Measurements from ENCODE around the gene TMEM37.

The TMEM37 gene

DNA sequence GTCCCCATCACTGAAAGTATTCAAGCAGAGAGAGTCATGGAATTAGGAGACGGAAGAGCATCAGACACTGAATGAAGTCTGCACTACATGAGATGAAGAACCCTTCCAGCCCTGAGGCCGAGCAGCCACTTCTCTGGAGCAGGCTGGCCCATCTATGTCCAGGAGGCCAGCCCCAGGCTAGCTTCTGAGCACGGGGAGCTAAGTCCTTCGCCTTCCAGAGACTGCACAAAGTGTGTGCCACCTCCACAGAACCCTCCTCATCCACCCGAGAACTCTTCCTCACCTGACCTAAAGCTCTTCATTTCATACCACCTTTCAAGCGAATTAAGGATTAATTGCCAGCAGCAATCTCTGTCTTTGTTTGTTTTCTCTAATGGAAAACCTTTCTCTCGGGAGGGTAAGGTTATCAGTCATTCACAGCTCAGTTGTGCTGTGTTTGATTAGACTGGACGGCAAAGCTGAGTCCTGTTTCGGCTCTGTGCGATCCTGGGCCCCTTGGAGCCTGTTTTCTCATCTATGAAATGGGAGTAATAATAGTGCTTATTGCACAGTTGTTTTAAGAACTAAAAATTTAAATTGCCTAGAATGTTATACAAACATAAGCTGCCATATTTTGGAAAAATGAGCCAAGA lies 54.7 kb downstream of the TMEM37 start:
- no peak overlapping the region for H3K4me3 ChIP-seq (ENCODE audit: insufficient read length, low read depth)
- TF ChIP-seq ZNF274 (IDR thresholded peaks at IDR 0.05; ENCODE audit: low read depth, low read length) = no peak
- TF ChIP-seq SUZ12 (IDR thresholded peaks at IDR 0.05; ENCODE audit: extremely low read depth, insufficient read depth, insufficient read length) = no peak
- TF ChIP-seq YY1 (IDR thresholded peaks at IDR 0.05; ENCODE audit: insufficient read depth, insufficient read length) = no peak

DNA sequence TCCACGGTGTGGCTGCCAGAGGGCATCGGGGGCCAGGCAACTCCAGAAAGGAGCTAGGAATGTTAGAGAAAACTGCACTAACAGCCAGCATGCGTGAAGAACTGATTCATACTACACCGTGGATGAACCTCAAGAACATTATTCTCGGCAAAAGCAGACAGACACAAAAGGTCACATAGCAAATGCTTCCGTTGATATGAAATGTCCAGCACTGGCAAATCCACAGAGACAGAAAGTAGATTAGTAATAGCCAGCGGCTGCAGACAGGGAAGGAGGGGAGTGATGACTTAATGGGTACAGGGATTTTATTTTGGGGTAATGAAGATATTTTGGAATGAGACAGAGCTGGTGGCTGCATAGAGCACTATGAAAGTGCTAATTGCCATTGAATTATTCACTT lies 55.2 kb downstream of the TMEM37 start:
- no peak overlapping the region for H3K9ac ChIP-seq (ENCODE audit: insufficient read length, low read depth)
- peaks cover 32% of the 10 kb centered on the region for H3K4me1 ChIP-seq (ENCODE audit: insufficient read depth, insufficient read length)
- H3K36me3 ChIP-seq (ENCODE audit: insufficient read depth, insufficient read length, low read length) = no peaks in the 10 kb centered on the region
- no peak overlapping the region for H3K4me3 ChIP-seq (ENCODE audit: insufficient read length, low read depth)
- TF ChIP-seq SUZ12 (IDR thresholded peaks at IDR 0.05; ENCODE audit: extremely low read depth, insufficient read depth, insufficient read length) = no peak
- TF ChIP-seq YY1 (IDR thresholded peaks at IDR 0.05; ENCODE audit: insufficient read depth, insufficient read length) = no peak
- DNase-seq (ENCODE audit: low read depth, low spot score) = no peak
- H3K27me3 ChIP-seq (ENCODE audit: insufficient read depth, insufficient read length) = no peaks in the 10 kb centered on the region
- H3K9me3 ChIP-seq (ENCODE audit: insufficient read depth, low read length) = no peaks in the 10 kb centered on the region

More for the DNA sequence above, 54.7 kb downstream of the TMEM37 start:
- Histone ChIP-seq H3K4me1 (ENCODE audit: insufficient read depth, insufficient read length) (peaks cover 33% of the 10 kb centered on the region), H3K27me3 (ENCODE audit: insufficient read depth, insufficient read length) (no peaks in the 10 kb centered on the region), H3K9ac (ENCODE audit: insufficient read length, low read depth) (no peak overlapping the region), H3K9me3 (ENCODE audit: insufficient read depth, low read length) (no peaks in the 10 kb centered on the region), H3K36me3 (ENCODE audit: insufficient read depth, insufficient read length, low read length) (no peaks in the 10 kb centered on the region)
- DNase-seq (ENCODE audit: low read depth, low spot score) = no peak

DNA sequence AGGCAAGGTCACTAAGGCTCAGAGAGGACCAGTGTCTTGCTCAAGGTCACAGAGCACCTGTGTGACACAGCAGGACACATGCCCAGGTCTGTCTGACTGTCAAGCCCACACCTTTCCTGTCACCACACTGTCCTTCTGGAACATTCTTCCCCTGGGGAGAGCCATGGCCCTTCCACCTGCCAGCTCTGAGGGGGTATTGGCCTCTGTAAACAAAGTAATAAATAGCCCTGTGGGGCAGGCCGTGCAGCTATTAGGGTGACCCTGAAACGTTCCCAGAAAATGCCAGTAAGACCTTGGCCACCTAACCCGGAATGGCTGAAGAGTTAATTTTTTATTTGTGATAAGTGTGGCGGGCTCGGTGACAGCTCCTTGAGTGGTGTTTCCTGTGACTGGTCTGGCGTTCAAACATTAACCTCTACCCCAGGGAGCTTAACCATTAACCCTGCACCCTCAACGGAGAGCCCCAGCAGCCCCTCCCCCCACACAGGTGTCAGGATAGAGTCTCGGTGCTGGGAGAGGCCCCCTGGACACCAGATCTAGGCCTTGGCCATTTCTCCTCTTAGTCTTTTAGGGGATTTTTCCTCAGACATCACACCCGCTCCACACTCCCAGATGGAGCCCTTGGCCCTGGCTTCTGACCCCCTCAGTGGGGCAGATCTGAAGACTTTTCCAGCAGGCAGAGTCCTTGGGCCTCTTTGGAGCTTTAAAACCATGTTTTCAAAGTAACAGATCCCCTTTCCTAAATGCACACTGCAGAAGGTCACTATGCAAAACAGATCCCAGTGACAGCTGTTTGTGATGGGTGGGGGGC lies 56.0 kb downstream of the TMEM37 start:
- Histone ChIP-seq H3K4me3 (ENCODE audit: insufficient read length, low read depth) (no peak overlapping the region), H3K27me3 (ENCODE audit: insufficient read depth, insufficient read length) (no peaks in the 10 kb centered on the region), H3K9me3 (ENCODE audit: insufficient read depth, low read length) (no peaks in the 10 kb centered on the region), H3K36me3 (ENCODE audit: insufficient read depth, insufficient read length, low read length) (no peaks in the 10 kb centered on the region), H3K9ac (ENCODE audit: insufficient read length, low read depth) (no peak overlapping the region), H3K4me1 (ENCODE audit: insufficient read depth, insufficient read length) (peaks cover 33% of the 10 kb centered on the region)
- TF ChIP-seq ZNF274 (IDR thresholded peaks at IDR 0.05; ENCODE audit: low read depth, low read length) = no peak
- TF ChIP-seq YY1 (IDR thresholded peaks at IDR 0.05; ENCODE audit: insufficient read depth, insufficient read length) = no peak
- TF ChIP-seq SUZ12 (IDR thresholded peaks at IDR 0.05; ENCODE audit: extremely low read depth, insufficient read depth, insufficient read length) = no peak
- no peak for DNase-seq (ENCODE audit: low read depth, low spot score)
